Spinal cord (tissue), 10 donors: ENCODE data around the gene LRP6. TPM values are rescaled to one million over a fixed set of nuclear protein-coding genes. Genes with fewer than 3 reads are reported as not detected.
"Not testable (repeated sequence)": the region's sequence is repeated elsewhere in the genome, so short reads cannot be mapped to it uniquely, and the experiment has no call there.

Experiments
- DNase-seq, 6 donors: peaks; one replicate each; pipeline versions ENCODE4 v3.0.0 to v3.0.0-alpha.2; 2013 to 2015; ENCODE audit warnings: low spot score in 6 of 6, low read depth in 4 of 6
- H3K27ac ChIP-seq: one replicate; pipeline ENCODE4 v1.5.1; 2013; ENCODE audit warnings: low read depth, low read length, control low read depth
- H3K27me3 ChIP-seq: one replicate; pipeline ENCODE4 v1.6.1; 2013; ENCODE audit warnings: low read length; ENCODE audit not compliant: control insufficient read depth, insufficient read depth
- H3K36me3 ChIP-seq: one replicate; pipeline ENCODE4 v1.6.1; 2013; ENCODE audit warnings: low read length; ENCODE audit not compliant: control insufficient read depth, insufficient read depth
- H3K4me1 ChIP-seq: one replicate; pipeline ENCODE4 v1.6.1; 2013; ENCODE audit warnings: low read length; ENCODE audit not compliant: control insufficient read depth, insufficient read depth
- H3K4me3 ChIP-seq: one replicate; pipeline ENCODE4 v1.5.1; 2013; ENCODE audit warnings: low read depth, low read length, control low read depth
- H3K9me3 ChIP-seq: one replicate; pipeline ENCODE4 v1.6.1; 2013; ENCODE audit warnings: low read length; ENCODE audit not compliant: control insufficient read depth, insufficient read depth
- WGBS: methylation state at CpG from one replicate; pipeline ENCODE4 v1.1.5; 2013; ENCODE audit warnings: missing lambda C conversion rate; ENCODE audit not compliant: insufficient coverage; 5-methylcytosine and 5-hydroxymethylcytosine counted together
- polyA plus RNA-seq, 2 donors: library from polyadenylated mRNA; unstranded; fragments of 120-200 nt; gene quantifications; one replicate each; pipeline ENCODE4 v1.2.1, GENCODE V29; 2013; ENCODE audit not compliant: insufficient read length in 2 of 2
- total RNA-seq, 2 donors: library from RNA; depleted of rRNA in 1 of 2; stranded (reverse); fragments of 120-200 nt in 1 of 2; fragments of >200 nt in 1 of 2; gene quantifications; one replicate each; pipeline versions ENCODE4 v1.2.3 to v1.2.4, GENCODE V29; 2013 to 2014
- donor health status: healthy.

LRP6 gene
- total and polyA plus RNA-seq, 4 donors: 21.5 to 63.7 (median 43.1) TPM

- Histone ChIP-seq H3K36me3 (no peaks in the 10 kb centered on the region), H3K4me1 (peaks cover 8% of the 10 kb centered on the region), H3K27me3 (no peaks in the 10 kb centered on the region), H3K27ac (no peak overlapping the region), H3K9me3 (no peaks in the 10 kb centered on the region), H3K4me3 (peak overlapping the region; percentile 97)
- 14% methylated on average over 6 of the region's 6 CpGs for WGBS
- DNase-seq: peak in 1 of 6 donors; percentile 67
Observed at GRCh38 chr12:12267742-12268200, 927 bp upstream of the LRP6 start.

GRCh38 chr12:12266389-12266872, 413 bp downstream of the LRP6 start:
- Histone ChIP-seq H3K36me3 (no peaks in the 10 kb centered on the region), H3K4me1 (peaks cover 8% of the 10 kb centered on the region), H3K9me3 (no peaks in the 10 kb centered on the region), H3K27me3 (no peaks in the 10 kb centered on the region), H3K4me3 (peak overlapping the region; percentile 97), H3K27ac (peak overlapping the region; percentile 100)
- under 1% methylated on average over 20 of the region's 27 CpGs for WGBS
- DNase-seq: peak in 2 of 6 donors; percentile 48 to 49

GRCh38 chr12:12265571-12266388, 1.1 kb downstream of the LRP6 start:
- H3K27ac ChIP-seq: peak overlapping the region; percentile 100
- H3K4me3 ChIP-seq: peak overlapping the region; percentile 97
- no peaks in the 10 kb centered on the region for H3K9me3 ChIP-seq
- DNase-seq: peak in 2 of 6 donors; percentile 41 to 79
- under 1% methylated on average over 16 of the region's 25 CpGs for WGBS
- H3K36me3 ChIP-seq: peaks cover 2% of the 10 kb centered on the region
- no peaks in the 10 kb centered on the region for H3K27me3 ChIP-seq
- H3K4me1 ChIP-seq: peaks cover 8% of the 10 kb centered on the region

- H3K27me3 ChIP-seq: no peaks in the 10 kb centered on the region
- no peak for DNase-seq
- peaks cover 8% of the 10 kb centered on the region for H3K4me1 ChIP-seq
- H3K27ac ChIP-seq: peak overlapping the region; percentile 100
- H3K4me3 ChIP-seq: peak overlapping the region; percentile 97
- H3K9me3 ChIP-seq: no peaks in the 10 kb centered on the region
- H3K36me3 ChIP-seq: peaks cover 2% of the 10 kb centered on the region
- no CpG with 5 or more reads among the region's 3 CpGs for WGBS
Observed at GRCh38 chr12:12265035-12265434, 1.8 kb downstream of the LRP6 start.

GRCh38 chr12:12263909-12264308, 2.9 kb downstream of the LRP6 start:
- no peak for DNase-seq
- Histone ChIP-seq H3K27ac (no peak overlapping the region), H3K4me1 (peaks cover 8% of the 10 kb centered on the region), H3K27me3 (no peaks in the 10 kb centered on the region), H3K9me3 (no peaks in the 10 kb centered on the region), H3K4me3 (no peak overlapping the region), H3K36me3 (peaks cover 2% of the 10 kb centered on the region)
- no CpG with 5 or more reads among the region's 2 CpGs for WGBS

- not testable (repeated sequence) for H3K9me3 ChIP-seq, DNase-seq, H3K27me3 ChIP-seq, H3K27ac ChIP-seq, H3K36me3 ChIP-seq, H3K4me3 ChIP-seq, H3K4me1 ChIP-seq
- 97% methylated on average over 5 of the region's 6 CpGs for WGBS
Observed at GRCh38 chr12:12256291-12256757, 10.5 kb downstream of the LRP6 start.

GRCh38 chr12:12254553-12254952, 12.3 kb downstream of the LRP6 start:
- whole genome bisulfite sequencing: 83% methylated on average over 1 of the region's 2 CpGs
- Histone ChIP-seq H3K4me3 (no peak overlapping the region), H3K4me1 (no peaks in the 10 kb centered on the region), H3K27me3 (no peaks in the 10 kb centered on the region), H3K27ac (no peak overlapping the region), H3K36me3 (peaks cover 2% of the 10 kb centered on the region), H3K9me3 (no peaks in the 10 kb centered on the region)
- no peak for DNase-seq

- no peaks in the 10 kb centered on the region for H3K4me1 ChIP-seq
- H3K27ac ChIP-seq: no peak overlapping the region
- DNase-seq: no peak
- H3K4me3 ChIP-seq: no peak overlapping the region
- no peaks in the 10 kb centered on the region for H3K9me3 ChIP-seq
- H3K27me3 ChIP-seq: no peaks in the 10 kb centered on the region
- 93% methylated on average over 3 of the region's 4 CpGs for WGBS
- peaks cover 2% of the 10 kb centered on the region for H3K36me3 ChIP-seq
Observed at GRCh38 chr12:12249216-12250050, 17.4 kb downstream of the LRP6 start.

- H3K27ac ChIP-seq: no peak overlapping the region
- H3K36me3 ChIP-seq: no peaks in the 10 kb centered on the region
- no peaks in the 10 kb centered on the region for H3K4me1 ChIP-seq
- no peak for DNase-seq
- H3K27me3 ChIP-seq: no peaks in the 10 kb centered on the region
- no peaks in the 10 kb centered on the region for H3K9me3 ChIP-seq
- no peak overlapping the region for H3K4me3 ChIP-seq
Observed at GRCh38 chr12:12247584-12247983, 19.3 kb downstream of the LRP6 start.
